Activated CD4-positive, alpha-beta T cell treated with anti-CD3 and anti-CD28 coated beads for 4 hours (primary cell): ENCODE results near the gene AHDC1.
"Not testable (repeated sequence)": the region's sequence is repeated elsewhere in the genome, so short reads cannot be mapped to it uniquely, and the experiment has no call there.

Source experiments
- DNase-seq, 2 donors: peaks; one replicate each; pipeline ENCODE4 v3.0.0-alpha.2; 2020

AHDC1 gene

DNA sequence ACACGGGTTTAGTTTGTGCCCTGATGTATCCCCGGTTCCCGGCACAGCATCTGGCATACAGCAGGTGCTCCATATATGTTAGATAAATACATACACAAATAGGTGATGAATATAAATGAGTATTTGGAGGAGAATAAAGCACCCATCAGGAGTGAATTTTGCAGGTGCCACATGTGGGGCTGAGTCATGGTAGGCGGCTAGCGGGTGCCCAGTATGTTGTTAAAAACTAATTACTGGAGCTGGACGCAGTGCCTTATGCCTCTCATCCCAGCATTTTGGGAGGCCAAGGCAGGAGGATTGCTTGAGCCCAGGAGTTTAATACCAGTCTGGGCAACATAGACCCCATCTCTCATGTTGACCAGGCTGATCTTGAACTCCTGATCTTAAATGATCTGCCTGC is 97.2 kb downstream of the AHDC1 start:
- no peak for DNase-seq

DNA sequence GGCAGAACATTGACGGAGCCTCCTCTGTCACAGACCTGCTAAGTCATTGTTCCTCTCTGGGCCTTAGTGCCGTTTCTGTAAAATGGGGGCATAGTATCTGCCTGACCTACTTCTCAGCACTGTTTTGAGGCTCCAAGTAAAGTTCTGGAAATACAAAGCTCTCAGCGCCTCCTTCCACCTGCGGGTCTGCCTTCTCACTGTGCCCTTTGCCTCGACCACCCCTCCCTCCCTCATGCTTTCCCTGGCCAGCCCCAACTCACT is 98.6 kb downstream of the AHDC1 start:
- no peak for DNase-seq

DNA sequence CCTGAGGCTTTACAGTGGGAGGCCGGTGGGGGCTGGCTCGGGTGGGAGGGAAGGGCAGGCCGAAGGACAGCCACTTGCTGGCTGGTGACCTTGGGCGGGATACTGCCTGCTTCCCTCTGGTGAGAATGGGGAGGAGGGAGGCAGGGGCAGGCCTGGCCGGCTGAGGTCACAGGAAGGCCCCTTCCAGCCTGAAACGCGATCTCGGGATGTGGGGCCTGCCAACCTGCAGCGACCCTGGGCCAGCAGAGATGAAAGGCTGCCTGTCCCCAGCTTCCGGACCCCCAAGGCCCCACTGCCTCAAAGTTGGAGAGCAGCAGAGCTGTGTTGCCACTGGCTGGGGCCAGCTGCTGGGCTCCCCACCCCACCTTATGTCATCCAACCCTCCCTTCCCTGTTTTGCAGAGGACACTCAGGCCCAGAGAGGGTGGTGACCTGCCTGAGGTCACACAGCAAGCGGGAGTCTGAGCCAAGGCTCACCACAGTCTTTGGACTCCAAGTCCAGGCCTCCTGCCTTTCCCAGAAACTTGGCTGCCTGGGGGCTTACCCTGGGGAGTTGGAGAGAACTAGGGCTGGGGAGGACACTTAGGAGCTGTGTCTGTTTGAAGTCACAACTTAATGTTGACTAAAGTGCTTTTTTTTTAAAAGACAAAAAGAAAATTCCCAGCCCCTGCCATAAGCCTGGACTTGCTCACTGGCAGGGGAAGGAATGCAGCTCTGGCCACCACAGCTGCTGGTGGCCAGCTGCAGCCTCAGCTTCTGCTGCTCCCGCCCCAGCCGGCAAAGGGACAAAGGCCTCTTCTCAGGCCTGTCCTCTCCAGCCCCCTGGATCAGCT is 99.1 kb downstream of the AHDC1 start:
- DNase-seq = no peak

DNA sequence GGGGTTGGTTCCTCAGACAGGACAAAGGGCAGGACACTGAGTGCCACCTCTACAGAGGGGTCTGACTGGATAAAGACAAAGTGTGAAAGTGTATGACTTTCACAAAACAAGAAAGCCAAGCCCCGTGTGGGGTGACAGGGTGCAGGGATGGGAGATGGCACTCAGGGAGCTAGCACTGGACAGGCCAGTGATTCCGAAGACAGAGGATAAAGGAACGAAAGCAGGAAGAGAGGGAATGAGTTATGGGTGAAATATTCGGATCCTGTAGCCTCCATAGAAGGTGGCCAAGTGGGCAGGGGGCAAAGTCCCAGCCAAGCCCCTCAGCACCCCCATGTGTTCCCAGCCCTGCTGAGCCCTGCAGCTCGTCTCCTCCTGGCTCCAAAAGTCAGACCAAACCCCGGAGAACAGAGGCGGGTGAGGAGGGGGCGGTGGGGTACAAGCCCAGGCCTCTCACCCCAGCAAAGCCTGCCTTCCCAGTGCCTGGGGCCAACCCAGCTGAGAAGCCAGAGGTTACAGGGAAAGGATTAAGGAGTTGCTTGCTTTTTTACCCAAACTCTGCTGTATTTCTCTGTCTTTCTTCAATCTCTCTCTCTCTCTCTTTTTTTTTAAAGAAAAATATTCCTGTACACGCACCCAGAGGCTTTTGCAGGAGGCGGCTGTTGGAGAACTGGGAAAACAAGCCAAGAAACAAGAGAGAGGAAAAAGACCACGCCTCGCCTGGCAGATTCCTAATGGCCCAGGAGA is 99.9 kb downstream of the AHDC1 start:
- no peak for DNase-seq

DNA sequence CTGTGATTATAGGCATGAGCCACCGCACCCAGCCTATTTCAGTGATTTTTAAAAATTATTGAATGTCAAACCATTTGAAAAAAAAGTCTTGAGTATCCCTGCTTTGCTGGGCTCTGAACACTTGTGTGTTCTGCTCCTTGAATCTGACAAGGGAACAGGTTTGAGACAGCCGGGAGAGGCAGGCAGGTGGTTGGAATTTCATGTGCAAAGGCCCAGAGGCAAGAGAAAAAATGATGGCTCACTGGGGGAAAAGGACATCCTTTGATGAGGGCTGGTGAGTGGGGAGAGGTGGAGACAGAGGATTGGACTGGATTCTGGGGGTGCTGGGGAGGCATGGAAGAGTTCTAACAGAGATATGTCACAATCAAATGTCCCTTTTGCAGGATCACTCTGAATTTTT is 100.9 kb downstream of the AHDC1 start:
- no peak for DNase-seq

DNA sequence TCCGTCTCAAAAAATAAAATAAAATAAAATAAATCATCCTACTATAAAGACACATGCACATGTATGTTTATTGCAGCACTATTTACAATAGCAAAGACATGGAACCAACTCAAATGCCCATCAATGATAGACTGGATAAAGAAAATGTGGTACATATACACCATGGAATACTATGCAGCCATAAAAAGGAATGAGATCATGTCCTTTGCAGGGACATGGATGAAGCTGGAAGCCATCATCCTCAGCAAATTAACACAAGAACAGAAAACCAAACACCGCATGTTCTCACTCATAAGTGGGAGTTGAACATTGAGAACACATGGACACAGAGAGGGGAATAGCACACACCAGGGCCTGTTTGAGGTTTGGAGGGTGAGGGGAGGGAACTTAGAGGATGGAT is 102.8 kb downstream of the AHDC1 start:
- not testable (repeated sequence) for DNase-seq

DNA sequence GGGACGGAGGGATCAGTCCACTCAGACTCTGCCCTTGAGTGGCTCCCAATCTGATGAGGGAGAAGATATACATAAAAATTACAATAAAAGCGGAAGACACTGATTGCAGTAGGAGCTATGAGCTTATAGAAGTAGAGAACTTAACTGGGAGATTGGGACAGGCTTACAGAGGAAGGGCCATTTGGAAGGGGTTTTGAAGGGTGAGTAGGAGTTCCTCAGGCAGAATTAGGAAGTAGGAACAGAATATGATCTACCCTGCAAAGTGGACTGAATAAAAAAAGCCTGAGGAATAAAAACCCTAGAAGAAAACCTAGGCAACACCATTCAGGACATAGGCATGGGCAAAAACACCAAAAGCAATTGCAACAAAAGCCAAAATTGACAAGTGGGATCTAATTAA is 104.8 kb downstream of the AHDC1 start:
- no peak for DNase-seq

DNA sequence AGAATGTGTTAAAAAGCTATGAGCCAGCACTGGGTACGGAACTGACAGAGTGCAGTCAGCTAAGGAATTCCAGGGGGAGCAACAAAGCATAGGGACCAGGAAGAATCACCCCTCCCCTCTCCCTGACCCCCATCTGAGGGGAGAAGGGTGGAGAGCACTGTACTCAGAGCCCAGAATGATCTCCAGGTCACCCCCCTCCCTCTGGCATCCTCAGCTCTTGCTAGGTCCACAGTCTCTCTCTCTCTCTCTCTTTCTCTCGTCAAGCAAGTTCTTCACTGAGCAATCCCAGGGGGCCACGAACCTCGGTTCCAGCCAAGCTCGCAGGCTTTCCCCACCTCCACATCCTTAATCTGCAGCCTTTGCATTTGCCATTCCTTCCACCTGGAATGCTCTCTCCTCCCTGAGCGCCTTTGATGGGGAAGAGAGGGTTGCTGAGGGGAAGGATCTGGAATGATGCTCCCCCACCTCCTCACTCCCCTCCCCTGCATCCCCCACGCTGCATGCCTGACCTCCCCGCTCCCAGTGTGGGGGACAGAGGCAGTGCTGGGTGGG is 107.3 kb downstream of the AHDC1 start:
- no peak for DNase-seq

DNA sequence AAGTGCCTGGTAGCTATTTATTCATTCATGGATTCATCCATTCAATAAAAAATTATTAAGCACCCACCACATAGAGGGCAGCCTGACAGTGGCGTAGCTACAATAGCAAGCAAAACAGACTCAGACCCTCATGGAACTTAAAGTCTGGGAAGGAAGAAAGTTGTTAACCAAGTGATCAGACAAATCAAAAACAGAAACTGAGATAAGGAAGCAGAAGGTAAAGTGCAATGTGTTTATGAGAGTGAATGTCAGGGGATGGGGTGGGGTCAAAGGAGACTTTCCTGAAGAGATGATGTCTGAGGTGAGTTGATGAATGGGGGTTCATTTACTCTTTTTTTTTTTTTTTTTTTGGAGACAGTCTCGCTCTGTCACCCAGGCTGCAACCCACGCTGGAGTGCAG is 111.1 kb downstream of the AHDC1 start:
- no peak for DNase-seq

DNA sequence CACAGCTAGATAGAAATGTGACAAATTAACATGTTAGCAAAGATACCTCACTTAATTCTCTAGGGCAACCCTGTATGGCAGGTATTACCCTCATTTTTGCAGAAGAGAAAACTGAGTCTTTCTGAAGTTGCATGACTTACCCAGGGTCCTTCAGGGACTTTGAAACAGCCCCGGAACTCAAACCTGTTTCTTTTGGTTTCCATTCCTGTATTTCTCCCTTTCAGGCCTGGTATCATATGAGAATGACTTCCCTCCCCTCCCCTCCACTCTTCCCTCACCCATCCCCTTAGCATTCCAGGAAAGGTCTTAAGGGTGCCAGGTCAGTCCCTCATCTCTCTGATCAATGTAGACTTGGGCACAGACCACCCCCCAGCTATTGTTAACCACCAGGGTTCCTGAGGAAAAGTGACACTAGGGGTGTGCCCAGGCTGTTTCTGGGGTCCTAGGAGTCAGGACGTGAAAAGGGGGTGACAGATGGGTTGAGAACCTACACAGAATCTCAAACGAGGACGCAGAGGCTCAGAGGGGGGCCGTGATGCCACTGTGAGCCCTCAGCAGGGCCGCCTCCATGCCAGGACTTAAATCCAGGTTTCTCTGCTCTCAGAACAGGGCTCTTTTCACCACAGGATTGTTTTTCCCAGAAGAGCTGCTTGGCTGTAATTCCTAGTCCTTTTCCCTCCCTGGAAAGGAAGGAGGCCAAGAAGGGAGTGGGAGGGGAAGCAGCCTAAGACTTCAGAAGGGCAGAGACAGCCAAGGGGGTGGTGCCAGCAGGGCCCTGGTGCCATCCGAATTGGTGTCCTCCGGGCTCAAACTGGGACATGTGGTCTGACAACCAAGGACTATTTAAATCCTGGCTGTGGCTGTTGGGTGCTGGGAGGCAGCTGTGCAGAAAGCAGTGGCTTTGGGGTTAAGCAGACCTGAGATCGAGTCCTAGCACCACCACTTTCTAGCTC is 111.9 kb downstream of the AHDC1 start:
- DNase-seq = no peak

DNA sequence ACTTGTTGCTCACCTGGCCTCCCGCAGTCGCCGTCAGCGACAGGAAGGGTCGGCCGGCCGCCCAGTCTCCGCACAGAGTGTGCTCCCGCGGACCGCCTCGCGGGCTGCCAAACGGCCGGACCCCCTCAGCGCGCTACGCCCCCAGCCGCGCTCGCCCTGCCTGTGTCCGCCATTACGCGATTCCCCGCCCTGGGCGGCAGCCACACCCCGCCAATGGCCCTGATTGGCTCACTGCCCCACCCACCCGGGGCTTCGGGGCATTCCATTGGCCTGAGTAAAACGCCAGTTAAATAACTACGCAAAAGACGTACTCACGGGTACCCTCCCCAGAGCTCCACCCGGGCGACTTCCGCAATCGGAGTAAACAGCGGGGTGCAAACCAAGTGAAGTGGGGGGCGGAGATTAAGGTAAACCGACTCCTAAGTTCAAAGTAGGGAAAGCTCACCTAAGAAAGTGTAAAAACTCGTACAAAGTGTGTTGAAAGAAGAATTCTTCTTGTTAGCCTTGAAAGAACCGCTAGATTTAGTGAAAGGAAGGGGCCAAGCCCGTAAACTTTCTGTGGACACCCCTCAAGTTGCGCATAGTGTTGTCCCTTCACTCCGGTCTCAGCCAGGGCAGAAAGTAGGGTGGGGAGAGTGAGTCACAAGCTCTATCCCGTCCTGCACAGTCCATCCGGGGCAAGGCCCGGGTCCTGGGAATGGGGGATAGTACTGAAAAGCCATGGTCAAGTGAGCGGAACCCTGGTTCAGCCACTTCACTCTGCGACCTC is 113.8 kb downstream of the AHDC1 start, which contains the start of gene WASF2:
Gene WASF2 (minus strand): TSS at position 195 of the 769 bp plus-strand sequence. CDS start 61,277 bp downstream, outside the sequence.
- DNase-seq = peak; percentile 96 to 98

DNA sequence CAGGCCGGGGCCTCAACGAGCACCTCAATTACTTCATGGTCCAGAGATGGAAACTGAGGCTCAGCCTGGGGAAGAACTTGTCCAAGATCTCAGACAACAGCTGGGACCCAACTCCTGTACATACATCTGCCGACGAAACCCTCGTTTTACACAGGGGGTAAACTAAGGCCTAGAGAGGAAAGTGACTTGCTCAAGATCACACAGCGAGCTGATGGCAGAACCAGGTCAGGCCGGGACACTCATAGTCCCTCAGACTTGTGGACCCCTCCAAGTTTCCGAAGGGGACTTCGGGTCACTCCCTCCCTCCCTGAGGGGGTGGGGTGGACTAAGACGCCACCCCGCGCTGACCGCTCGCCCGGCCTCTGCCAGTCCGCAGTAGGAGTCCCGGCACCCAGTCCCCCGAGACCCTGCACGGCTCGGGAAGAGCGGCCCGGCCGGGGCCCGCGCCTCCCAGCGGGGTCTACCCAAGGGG is 114.4 kb downstream of the AHDC1 start:
- peak; percentile 15 to 30 for DNase-seq

DNA sequence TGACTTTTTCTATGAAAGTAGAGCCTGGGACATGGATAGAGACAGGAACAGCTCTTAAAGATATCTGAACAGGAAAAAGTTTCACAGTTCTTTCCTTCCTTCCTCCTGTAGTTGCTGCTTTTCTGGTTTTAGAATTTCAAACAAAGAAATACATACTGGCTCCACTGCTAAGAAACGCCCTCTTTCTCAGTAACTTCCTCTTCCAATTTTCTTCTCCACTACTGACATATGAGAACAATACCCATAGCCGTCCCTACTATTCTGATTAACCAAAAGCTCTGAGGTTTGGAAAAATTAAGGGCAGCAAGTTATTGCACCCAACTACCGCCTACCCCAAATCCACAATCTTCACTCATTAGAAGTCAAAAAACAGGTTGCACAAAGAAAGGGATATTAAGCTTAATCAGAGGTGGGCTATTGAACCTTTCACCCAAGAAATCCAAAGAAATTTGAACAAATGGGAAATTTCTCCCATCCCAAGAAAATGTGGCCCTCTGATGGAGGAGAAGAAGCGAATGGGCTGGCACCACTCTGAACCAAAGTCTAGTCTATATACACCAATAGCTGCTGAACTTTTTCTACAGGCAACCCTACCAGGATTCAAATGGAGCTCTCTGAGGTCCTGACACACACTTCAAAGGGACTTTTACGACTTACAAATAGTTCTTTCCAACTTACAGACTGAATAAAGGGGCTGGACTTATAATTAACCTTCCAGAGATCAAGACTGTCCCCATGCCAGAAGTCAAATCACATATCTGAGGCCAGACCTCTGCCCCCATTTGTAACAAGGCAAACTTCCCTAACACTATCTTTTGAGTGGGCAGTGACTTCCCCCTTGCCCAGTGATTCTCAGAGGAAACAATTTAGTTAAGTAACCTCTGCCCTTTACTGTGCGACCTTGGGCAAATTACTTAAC is 115.7 kb downstream of the AHDC1 start:
- DNase-seq = no peak

DNA sequence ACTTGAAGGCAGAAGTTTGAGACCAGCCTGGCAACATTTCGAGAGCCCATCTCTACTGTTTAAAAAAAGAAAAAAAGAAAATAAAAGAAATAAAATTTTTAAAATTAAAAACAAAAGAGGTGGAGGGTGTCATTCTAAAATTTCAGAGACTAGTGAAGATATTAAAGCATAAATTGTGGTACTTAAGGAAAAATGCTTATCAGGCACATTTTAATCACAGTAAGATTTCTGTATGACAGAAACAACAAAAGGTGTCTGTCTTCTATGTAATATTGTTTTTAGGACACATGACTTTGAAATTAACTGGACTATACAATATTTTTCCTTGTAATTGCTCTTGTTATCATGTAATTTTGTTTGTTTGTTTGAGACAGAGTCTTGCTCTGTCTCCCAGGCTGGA is 118.6 kb downstream of the AHDC1 start:
- DNase-seq = no peak
